EL (cell line): ENCODE data around the gene NUP210L.

Source experiments
- DNase-seq: peaks from one replicate; pipeline ENCODE4 v3.0.0-alpha.2; 2016

The NUP210L gene

DNA sequence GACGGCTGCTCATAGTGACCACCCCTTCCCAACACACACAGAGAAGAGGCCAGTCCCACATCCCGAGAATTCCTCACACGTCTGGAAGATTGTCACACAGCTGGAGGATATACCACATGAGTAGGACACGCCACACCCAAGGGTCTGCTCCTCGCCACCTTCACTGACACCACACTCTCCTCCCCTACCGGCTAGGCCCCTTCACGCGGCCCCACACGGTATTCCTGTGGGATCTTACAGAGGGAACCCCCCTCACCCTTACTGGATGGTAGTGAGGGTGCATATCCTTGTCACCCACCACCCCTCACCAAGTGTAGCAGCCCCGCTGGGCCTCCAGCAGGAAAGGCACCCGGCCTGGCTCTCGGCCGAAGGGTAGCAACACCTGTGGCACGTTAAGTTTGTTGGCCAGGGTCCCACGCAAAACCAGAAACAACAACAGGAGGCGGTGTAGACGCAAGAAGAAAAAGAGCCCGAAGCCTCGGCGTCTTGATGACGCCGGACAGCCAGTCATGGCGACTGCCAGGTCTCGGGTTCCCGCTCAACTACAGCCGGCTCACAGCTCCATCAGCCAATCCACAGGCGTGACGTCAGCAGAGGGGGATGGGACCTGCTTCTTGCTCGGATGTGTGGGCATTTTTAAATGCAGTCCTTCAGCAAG is at the start of gene NUP210L:
NUP210L (minus strand) TSS at position 540 of the 658 bp plus-strand sequence.
- no peak for DNase-seq

DNA sequence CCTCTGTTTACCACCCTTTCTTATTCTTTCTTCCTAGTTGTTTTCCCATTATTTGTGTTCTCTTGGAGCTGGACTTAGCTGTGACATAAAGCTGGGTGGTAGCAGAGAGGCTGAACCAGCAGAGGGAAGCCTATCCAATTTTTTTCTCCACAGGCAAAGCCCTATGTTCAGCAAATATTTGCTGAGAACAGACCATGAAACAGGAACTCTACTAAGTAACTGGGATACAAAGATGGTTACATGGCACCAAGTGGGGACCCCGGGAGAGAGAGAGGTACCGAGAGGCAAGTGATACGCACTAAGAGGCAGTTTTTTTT is 44.6 kb upstream of the NUP210L start:
- no peak for DNase-seq

DNA sequence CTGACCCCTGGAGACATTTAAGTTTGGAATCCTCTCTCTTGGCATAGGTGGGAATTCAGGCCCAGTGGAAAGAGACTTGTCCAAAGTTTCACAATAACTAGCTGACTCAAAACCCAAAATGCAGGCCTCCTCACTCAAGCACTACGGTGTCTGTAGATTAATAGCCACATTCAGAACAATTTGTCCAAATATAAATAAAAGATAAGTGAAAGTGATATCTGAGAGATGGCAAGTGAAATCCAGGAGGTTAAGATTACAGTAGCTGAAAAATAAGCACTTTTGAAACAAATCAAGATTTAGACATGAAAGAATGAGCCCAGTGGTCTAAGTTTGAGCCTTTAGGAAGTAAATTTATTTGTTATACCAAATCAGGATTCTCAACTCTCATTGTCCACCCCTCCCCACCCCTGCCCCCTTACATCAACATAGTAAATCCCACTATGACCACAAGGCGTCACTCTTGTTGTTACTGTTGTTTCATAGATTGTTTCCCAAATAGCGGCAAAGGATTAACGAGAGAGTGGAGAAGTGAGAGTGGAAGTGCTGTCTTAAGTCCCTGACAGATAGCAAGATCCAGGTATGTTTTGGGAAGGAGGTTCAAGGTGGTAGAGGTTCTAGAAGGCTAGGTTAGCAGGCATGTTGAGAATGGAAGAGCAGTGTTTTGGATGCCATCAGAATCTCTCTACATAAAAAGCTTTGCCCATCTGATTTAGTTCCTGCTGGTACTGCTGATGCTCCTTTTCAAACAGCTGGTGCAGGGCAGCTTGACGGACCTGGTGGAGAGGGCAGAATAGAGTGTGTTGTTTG is 44.1 kb upstream of the NUP210L start:
- DNase-seq, result peak; percentile 59

DNA sequence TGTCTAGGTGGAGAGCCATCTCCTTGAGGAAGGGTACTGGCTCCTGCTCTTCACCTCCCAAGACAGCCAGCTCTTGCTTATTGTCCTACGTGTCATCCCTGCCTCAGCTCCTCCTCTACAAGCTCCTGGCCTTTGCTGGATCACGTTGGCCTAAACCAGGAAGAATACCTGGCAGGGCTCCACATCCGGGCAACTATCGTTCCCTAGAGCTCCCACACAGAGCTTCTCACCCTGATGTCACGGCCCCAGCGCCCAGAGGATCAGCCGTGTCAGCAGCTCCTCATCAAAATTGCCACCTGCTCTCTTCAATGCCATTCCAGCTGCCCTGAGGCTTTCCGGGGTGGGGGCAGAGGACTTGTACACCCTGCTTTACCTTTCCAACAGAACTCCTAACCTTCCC is 38.9 kb upstream of the NUP210L start:
- peak; percentile 35 for DNase-seq

DNA sequence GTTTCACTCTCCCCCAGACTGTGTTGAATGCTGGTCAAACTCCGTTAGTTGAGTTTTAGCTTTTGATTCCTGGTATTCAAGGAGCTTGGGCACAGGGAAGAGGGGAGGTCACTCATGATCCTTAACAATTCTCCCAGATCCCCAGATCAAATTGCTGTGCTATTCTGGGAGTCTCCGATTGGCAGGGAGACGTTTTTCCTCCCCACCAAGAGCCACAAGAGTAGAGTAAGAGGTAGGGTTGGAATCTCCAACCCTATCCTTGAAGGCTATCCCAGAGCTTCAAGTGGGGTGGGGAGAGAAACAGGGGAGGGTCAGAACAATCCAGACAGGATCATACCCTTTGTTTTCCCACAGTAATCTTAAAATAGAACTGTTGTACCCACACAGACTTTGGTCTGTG is 37.6 kb upstream of the NUP210L start:
- DNase-seq, result no peak

DNA sequence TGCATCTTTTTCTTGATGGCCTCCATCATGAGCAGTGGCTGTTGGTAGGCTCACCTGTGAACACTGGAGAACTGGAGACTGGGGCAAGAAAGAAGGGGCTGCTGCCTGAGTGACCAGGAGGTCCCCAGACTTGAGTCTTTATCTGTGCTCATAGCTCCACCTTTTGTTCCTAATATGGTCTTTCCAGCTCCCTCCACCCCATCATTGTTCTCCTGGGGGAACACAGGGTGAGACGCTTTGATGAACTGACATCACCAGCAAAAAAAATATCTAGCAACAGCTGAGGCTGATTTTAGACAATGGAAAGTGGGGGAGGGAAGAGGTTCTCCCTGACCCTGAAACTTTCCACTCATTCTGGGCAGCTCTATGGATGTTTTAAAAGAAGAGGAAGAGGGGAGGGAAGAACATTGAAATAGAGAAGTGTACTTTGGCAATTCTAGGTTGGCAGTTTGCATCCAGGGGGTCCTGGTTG is 37.2 kb upstream of the NUP210L start, which contains the start of gene TPM3:
TPM3 (minus strand) TSS at position 111 of the 472 bp plus-strand sequence; CDS start at position 29, 82 bp downstream.
- DNase-seq, result no peak

DNA sequence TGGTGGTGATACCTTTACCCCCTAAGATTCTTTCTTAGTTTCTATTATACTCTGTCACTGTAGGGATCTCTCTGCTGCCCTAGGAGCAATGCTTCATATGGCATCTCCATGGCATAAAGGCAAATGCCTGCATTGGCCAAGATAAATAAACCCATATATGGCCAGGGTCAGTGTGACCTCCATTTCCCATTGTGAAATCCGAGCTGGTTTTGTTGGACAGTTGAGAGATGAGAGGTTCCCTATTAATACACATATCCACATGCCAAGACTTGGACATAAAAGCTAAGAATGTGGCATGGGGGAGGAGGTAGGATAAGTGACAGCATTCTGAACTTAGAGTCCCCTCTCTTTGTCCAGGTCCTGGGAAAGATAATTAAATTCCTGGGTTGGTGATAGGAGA is 35.7 kb upstream of the NUP210L start:
- peak; percentile 71 for DNase-seq

DNA sequence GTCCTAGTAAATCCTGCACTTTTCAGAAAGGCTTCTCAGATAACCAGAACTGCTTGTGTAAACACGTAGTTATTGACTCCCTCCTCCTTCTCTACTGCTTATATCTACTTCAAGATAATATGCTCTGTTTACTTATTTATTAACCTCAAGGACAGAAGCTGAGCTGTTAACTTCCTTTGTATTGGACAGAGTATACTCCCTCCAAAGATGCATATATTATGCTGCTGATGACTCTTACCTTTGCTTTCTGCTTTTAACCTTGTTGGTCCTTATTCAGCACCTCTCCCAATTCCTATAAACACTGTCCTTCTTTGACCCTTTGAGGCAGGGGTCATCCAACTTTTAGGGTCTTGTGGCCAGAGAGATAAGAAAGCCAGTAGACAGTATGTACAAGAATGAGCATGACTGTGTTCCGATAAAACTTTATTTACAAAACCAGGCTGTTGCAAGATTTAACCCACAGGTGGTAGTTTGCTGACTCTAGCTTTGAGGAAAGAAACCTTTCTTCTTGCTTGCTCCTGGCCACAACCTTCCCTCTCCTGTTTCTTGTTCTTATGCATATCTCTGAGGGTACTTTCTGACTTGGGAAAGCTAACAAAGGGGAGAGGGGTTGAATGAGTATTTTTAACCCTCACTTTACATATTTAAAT is 32.1 kb upstream of the NUP210L start:
- DNase-seq, result no peak

DNA sequence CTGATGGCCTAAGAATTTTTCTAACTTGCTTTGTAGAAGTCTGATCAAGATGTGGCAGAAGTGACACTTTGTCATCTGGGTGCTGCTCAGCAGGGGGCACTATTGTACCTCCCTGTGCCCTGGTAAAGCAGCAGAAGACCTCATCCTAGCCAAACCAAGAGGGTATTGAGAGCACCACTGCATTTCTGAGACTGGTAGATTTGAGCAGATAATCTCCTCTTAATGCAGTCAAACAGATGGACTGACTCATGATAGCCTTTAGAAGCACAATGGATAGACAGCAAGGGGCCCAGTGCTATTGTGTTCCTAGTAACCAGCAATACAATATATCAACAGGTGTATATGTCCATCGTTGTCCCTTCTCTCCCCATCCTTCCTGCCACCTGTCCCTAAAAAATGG is 31.3 kb upstream of the NUP210L start:
- peak; percentile 48 for DNase-seq

DNA sequence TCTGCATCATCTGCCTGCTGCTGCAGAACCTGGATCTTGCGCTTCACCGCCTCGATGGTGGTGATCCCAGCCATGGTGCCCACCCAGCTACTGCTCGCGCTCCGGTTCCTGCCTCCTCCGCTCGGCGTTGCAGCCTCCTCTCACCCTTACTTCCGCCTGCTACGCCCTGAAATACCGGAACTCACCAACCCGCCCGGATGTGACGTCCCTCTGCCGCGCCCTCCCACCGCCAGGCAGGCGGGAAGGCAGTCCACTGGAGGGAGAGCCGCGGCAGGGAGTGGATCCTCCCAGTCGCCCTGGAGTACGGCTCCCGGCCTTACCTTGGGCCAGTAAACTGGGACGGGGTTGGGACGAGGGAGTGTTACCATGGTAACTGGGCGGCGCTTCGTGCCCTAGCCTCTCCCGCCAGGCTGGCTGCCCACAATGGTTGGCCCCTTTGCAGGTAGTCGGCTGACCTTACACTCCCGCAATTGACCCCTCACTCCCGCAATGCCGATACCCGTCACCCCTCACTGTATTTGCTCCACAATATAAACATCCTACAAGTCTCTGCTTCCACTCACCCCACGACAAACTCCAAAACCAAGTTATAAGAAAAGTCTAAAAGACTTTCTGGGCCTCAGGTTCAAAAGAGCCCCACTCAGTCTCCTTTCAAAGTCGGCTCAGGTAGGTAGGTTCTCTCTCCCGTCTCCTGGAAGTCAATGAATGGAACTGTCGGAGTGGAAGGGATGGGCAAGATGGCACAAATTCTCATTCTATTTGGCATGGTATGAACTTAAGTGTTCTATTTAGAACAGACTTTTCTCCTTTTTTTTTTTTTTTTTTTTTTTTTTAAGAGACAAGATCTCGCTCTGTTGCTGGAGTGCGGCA is 28.4 kb upstream of the NUP210L start:
- peak; percentile 98 for DNase-seq

DNA sequence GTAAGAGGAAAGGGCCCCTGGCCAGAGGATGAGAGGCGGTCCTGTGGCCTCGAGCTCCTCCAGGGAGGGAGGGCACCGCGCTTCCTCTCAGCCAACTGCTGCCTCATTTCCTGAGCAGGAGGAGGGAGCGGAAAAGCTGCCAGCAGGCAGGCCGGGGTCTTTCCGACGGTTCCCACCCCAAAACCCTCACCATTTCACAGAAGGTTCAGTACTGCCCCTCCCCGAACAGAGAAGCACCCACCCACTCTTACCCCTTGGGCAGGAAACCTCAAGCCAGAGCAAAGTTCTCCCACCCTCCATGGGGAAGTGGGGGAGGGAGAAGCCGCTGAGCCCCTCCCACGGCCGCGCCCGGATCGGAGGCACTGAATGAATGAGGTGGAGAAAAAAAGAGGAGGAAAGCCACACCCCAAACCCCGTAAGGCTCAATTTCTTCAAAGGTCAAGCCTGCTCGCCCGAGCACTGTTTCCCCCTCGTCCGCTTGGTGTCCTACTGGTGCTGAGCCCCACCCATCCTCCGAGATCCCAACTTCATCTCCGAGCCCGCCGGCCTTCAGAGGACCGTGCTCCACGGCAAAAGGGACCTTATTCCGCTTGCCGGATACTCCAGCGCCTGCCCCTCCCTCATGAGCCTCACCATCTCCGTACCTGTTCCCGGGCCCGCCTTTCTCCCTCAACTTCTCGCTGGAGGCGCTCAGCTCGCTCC is 27.6 kb upstream of the NUP210L start:
- peak; percentile 84 for DNase-seq

DNA sequence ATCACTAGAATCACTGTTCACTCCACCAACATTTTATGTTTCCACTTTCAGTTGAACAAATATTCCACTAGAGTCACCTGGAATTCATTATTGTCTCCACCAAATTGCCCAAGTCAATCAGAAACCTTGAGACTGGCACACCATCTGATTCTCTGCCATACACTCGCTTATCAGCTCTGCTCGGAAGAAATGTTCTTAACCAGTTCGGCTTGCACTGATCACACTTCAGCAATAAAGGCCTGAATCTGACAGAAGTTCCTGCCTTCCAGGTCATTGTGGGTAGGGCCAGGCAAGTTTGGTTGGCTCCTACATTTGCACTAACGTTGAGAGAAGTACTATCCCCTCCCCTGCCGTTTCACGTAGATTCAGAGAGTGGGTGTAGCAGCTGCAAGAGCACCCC is 27.1 kb upstream of the NUP210L start:
- DNase-seq, result no peak

DNA sequence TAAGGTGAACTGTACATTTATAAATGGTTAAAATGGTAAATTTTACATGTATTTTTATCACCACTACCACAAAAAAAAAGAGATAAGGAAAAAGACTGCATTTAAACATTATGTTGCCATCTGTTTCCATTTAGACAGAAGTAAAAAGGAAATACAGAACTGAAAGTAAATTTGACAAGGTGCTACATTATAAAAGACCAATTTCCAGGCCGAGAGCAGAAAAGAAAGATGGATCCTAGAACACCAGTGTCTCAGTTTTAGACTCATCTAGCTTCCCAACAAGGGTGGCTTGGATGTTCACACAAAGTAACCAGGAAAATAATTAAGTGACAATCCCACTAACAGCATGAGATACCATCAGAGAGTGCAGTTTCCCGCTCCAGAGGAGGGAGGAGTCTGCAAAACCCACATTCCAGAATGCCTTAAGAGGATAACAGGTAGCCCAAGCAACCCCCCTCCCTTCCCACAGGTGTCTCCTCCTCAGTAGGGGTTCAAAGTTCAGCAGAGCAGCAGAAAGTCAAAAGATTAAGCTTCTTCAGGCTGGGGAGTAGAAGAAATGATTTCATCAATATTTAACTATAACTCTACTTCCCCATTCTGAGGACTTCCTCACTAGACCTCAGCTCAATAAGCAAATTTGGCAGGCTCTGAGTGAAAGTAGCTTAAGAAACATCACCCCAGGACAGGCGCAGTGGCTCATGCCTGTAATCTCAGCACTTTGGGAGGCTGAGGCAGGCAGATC is 25.2 kb upstream of the NUP210L start:
- DNase-seq, result no peak

DNA sequence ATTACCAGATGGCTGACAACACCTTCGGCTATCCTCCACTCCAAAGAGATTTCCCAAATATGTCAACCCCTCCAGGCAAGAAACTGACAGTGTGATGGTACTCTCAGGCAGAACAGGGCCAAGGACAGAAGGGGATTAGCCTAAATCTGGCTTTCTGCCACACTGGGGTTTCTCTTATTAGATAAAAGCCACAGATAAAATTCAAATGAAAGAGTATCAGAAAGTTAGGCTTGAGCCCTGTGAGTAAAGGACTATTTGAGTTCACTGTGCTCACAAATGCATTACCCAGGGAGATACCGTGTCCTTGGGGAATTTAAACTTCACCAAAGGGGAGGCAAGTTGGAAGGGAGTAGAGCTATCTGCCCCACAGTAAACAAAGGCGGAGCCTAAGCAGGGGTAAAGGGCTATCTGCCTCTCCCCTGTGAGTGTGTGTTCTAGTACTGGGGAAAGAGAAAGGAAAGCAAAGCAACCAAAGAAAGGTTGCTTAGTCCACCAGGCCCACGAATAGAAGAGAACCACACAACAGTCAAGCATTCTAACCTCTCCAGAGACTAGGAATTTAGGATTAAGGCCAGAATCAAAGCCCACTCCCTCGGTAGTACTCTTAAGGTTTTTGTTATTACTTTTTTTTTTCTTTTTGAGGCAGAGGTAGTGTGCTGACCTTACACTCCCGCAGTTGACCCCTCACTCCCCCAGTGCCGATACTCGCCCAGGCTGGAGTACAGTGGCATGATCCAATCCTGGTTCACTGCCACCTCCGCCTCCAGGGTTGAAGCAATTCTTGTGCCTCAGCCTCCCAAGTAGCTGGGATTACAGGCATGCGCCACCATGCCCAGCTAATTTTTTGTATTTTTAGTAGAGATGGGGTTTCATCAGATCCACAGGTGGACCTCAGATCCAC is 24.3 kb upstream of the NUP210L start:
- no peak for DNase-seq

DNA sequence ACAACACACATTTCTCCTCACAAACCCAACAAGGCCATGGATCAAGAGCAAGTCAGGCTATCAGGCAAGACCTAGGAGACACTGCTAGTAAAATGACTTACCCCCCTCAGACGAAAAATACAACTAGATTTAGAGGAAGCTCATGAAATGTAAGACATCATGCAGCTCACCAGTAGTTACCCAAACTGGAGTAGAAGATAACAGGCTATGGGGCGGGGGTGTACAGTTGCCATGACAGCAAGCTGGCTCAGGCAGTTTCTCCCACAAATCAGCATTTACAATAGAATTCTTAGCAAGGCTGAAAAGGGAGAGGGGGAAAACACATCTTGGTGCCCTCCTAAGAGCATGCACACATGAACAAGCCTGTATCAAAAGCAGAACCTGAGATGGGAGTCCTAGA is 23.1 kb upstream of the NUP210L start:
- DNase-seq, result no peak

DNA sequence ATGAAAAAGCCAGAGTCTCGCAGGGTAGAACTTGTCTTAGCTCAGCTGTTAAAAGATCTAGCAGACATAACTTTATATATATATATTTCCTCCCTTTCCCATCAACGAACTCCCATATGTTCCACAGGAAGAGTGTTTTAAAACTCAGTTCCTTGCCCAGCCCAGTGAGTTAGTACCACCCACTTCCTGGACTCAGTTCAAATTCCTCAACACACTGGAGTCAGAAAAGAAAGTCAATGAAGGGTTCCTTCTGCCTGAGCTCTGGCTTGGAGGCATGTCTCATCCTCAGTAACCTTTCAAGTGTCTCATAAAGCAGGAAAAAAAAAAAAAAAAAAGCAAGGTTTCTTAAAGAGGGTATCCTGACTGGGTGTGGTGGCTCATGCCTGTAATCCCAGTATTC is 21.5 kb upstream of the NUP210L start:
- DNase-seq, result peak; percentile 87

DNA sequence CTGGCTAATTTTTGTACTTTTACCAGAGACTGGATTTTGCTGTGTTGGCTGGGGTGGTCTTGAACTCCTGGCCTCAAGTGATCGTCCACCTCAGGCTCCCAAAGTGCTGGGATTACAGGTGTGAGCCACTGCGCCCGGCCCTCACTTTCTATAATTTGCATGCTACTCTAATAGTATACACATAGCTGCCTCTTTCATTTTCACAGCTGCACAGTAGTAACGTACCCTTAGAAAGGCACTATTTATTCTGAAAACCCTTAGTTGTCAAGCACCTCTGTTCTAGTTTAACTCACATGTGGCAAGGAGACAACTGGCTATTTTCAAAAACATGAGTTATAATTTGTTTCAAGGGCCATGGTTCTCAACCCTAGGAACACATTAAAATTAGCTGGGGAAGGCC is 19.8 kb upstream of the NUP210L start:
- no peak for DNase-seq

DNA sequence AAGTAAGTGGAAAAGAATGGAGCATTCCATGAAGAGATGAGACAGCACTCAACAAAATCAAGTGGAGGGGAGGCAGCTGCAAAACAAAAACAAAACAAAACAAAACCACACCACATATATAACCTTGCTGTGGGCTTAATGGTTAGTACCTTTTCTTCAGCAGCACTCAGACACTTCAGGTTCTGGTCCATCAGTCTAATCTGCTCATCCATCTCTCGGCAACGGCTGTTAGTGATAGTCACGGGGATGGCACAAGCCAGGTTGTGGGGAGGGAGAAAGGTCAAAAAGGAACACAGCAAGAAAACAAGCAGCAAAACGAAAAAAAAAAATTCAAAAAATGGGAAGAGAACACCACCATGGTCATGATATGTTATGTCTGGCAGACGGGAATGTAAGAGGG is 17.0 kb upstream of the NUP210L start:
- no peak for DNase-seq

DNA sequence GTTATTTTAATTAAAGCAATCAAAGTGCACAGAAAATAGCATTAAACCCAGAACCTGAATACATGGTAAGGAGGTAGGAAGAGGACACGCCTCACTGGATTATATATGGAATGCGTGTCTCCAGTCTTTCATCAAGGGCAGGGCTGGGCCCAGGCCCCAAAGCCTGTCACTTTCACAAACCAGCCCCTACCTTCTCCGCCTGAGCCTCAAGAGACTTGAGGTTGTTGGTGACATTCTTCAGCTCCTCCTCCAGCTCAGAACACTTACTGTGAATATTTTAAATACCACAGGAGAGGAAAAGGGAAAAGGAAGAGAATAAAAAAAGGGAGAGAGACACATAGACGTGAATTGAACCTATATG is 16.3 kb upstream of the NUP210L start:
- no peak for DNase-seq

DNA sequence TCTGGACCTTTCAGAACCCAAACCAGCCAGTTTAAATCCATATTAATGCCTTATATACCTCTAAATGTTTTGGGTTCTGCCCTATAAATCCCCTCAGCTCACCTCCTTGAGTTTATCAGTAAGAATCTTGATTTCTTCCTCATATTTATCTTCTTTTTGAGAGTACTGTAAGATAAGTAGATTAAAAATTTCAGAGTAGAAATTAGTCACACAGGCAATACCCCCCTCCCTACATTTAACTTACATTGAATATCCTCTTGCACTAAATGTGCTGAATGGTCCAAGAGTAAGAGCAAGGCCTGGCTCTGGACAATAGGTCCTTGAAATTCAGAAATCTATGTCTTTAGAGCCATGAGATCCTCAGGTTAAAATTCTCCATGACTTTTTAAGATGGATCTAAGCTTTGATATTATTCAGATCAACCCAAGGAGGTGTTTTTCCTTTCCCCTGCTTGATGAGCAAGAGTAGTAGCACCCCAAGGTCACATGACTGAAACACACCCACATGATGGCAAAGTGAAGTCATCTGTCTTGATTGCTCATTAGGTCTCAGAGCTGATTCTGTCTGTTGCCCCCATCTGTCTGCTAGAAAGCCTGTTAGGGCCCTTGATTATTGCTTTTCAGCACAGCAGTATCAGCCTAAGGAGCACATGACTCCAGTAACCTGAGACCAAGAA is 15.8 kb upstream of the NUP210L start:
- DNase-seq, result no peak
